ENCODE results near the gene GRIK2.
"Not testable (repeated sequence)": the region's sequence is repeated elsewhere in the genome, so short reads cannot be mapped to it uniquely, and the experiment has no call there.

Gene GRIK2

DNA sequence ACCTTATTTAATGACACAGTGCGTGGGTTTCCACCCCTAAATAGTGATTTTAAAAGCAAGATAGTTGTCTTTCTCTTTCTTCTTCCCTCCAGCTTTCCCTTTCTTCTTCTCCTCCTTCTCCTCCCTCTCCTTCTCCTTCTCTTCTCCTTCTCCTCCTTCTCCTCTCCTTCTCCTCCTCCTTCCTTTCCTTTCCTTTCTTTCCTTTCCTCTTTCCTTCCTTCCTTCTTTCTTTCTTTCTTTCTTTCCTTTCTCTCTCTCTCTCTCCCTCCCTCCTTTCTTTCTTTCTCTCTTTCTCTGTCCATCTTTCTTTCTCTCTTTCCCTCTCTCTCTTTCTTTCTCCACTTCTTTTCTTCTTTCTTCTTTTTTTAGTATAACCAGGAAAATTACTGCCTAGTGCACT lies 670.6 kb downstream of the GRIK2 start:
- no peak for DNase-seq

GRCh38 chr6:102066301-102066700 lies 672.8 kb downstream of the GRIK2 start:
- DNase-seq, result no peak

DNA sequence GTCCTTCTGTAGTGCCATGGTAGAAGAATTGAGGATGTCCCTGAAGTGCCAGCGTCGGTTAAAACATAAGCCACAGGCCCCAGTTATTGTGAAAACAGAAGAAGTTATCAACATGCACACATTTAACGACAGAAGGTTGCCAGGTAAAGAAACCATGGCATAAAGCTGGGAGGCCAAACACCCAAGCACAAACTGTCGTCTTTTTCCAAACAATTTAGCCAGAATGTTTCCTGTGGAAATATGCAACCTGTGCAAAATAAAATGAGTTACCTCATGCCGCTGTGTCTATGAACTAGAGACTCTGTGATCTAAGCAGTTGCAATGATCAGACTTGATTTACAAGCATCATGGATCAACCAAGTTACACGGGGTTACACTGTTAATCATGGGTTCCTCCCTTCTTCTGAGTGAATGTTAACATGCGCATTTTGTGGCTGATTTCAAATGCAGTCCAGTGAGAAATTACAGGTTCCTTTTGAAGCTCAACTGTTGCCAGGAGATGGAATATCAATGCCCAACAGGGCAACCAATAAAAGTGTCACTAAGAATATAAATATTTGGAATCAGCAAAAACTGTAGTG lies 674.9 kb downstream of the GRIK2 start:
- no peak for DNase-seq

DNA sequence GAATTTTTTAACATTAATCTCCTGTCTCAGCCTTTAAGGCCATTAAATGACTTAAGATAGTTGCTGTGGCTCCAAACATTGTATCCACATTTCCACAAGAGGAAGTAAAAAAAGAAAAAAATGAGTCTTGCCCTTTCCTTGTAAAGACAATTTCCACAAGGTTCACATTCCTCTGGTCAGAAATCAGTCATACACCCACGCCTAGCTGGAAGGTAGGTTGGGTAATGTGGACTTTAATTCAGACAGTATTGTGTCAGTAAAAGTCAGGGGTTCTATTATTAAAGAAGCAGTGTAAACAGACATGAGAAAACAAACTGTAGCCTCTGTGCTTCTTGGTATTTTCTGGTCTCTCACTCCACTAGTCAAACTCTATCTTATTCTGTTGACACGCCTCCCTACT lies 682.0 kb downstream of the GRIK2 start:
- no peak for DNase-seq

DNA sequence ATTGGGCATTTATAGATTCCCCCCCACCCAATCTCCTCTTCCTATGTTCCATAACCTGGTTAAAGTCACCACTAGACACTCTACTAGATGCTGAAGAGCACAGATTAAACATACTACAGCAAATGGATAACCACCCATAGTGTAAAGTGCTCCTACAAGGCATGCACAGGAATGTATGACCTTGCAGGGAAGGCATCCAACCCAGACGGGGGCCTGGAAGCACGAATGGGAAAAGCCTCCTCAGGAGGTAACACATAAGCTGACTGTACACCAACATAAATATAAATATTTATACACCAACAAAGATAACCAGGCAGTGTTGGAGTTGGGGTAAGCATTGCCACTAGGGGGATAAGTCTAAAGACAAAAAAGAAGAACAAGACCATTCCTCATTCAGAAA lies 691.7 kb downstream of the GRIK2 start:
- DNase-seq, result no peak

GRCh38 chr6:102088160-102088559 lies 694.7 kb downstream of the GRIK2 start:
- not testable (repeated sequence) for DNase-seq

DNA sequence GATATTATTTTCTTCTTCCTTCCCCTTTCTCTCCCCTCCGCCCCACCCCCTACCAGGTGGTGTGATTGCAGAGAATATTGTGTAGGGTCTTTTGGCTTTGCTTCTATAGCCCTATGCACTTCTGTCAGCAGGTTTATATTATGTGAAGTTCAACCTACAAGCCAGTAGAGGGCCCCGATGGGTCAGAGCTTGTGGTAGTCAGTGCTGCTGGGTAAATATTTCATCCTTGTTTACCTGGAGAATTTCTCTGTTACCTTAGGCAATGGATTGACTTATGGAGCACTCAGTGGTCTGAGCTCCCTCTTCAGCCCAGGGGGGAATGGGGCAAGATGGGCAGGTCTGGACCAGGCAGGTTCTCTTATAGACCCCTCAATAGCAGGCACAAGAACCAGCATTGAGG lies 720.9 kb downstream of the GRIK2 start:
- no peak for DNase-seq

DNA sequence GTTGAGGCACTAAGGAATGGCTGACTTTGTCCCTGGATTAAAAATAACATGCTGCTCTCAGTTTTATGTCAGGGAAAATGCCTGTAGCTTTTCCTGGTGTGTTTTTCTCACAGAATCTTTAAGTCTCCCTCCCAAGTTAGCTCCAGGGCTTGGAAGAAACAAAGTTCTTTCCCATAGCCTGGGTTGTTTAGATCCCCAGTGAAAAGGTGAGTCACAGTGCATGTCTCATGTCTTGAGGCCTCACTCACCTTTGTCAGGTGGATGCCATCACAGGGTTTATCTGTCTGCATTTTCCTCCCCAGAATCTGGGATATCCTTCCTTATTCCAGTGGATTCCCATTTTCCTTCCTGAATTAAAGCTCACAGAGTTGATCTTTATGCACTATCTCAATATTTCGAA lies 722.4 kb downstream of the GRIK2 start:
- DNase-seq, result no peak

- no peak for DNase-seq
Observed at GRCh38 chr6:102118034-102118433, 724.5 kb downstream of the GRIK2 start.
